UCSD-AML1 (cell line): ENCODE results near the gene PTPRT.

Experiments used
- DNase-seq: peaks from one replicate; lab custom pipeline; 2025; ENCODE audit not compliant: unreplicated experiment; lab: John Stamatoyannopoulos, UW

The PTPRT gene

GRCh38 chr20:42429761-42430458 lies 759.8 kb downstream of the PTPRT start:
- DNase-seq, result no peak

GRCh38 chr20:42419814-42420532 lies 769.7 kb downstream of the PTPRT start:
- no peak for DNase-seq

DNA sequence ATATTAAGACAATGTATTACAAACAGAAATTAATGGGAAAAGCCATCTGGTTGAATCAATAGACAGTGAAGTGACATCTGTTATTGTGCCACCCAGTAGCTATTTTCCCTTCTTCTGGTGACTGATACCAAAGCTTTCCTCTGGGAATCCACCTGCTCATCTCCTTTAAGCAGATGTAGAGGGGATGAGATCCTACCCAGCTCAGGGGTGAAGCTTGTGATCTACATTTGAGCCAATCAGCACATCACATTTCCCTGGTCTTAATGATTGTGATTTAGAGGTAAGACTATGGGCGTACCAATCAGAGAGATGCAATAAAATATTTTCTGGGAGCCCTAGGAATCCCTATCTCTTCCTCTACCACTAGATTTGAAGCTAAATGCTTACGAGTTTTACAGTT lies 782.9 kb downstream of the PTPRT start:
- DNase-seq, result no peak

DNA sequence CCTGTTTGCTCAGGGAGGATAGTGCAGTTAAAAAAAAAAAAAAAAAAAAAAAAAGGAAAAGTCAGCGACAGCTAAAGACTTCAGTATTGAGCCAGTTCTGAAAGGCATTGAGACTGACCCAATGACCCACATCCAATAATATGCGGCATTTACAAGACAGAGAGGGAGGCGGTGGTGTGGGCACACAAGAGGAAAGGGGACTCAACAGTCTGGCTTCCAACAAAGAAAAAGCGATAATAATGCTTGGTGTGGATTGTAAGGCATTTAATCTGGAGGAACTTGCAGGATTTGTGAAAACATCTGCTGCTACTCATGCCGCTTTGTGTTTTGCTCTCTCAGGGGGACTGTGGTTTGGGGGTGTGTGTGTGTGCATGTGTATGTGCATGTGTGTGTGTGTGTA lies 787.3 kb downstream of the PTPRT start:
- DNase-seq, result no peak

- no peak for DNase-seq
Observed at GRCh38 chr20:42401613-42402012, 788.1 kb downstream of the PTPRT start.

DNA sequence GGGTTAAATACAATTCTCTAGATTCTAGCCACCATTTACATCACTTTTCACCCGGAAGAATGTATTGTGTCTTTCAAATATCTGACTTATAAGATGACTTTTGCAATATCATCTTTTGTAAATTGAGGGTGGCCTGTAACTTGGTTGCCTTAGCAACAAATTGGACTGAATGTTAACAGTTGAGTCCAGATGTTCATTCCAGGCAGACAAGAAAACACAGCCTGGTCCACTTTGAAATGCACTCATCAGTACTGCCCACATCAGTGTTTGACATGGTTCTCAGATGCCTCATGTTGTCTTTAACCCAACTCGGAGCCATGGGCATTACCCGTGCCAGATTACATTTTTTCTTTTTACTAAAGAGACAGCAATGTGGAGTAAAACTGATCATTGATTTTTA lies 789.9 kb downstream of the PTPRT start:
- no peak for DNase-seq

- no peak for DNase-seq
Observed at GRCh38 chr20:42392442-42392841, 797.3 kb downstream of the PTPRT start.

- no peak for DNase-seq
Observed at GRCh38 chr20:42391807-42392206, 797.9 kb downstream of the PTPRT start.

GRCh38 chr20:42380287-42380686 lies 809.4 kb downstream of the PTPRT start:
- no peak for DNase-seq

GRCh38 chr20:42379385-42379784 lies 810.3 kb downstream of the PTPRT start:
- no peak for DNase-seq

DNA sequence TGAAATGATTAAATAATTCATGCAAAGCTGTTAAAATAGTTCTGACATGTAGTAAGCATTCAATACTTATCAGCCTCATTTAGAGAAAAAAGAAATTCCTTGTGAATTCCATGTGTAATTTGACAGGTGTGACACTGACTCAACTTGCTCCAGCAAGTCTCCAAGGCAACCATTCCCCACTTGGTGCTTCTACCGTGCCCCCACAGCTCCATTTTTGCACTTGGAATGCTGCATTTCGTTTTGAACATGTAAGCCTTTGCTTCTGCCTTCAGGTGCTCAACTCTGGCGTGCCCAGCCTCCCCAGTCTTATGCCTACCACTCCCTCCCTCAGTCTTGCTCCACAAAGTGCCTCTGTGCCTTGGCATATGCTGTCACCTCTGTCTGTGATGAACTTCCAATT lies 810.9 kb downstream of the PTPRT start:
- no peak for DNase-seq

DNA sequence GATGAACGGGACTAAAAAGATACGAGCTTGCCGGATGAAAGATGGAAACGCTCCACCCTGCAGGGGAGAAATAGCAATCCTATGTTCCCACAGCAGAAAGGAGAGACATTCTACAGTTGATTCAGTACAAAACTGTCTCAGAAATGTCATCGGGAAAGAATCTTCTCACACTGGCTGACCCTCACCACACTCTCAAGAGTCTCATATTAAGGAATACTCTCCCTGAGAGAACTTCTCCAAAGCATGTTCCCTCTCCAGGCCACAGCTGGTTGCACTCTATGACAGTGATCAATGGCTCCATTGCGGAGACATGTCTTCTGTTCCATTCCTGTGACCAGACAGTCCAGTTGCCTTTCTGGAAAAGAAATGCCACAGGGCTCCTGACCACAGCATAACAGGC lies 813.6 kb downstream of the PTPRT start:
- DNase-seq, result no peak

DNA sequence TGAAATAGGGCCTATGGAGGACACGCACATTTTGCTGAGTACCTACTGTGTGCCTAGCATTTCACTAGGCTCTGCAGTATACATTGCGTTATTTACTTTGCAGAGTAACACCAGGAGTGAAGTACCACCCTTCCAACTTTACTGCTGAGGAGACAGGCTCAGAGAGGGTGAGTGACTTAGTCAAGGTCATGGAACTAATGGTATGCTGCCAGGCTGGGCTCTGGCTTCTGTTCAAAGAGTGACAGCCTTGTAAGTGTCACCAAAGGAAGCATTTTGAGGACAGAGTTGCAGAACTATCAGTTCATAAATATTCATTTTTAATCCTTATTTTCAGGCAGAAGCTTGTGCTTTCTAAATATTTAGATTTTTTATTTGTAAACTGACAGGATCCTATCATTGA lies 816.7 kb downstream of the PTPRT start:
- no peak for DNase-seq

DNA sequence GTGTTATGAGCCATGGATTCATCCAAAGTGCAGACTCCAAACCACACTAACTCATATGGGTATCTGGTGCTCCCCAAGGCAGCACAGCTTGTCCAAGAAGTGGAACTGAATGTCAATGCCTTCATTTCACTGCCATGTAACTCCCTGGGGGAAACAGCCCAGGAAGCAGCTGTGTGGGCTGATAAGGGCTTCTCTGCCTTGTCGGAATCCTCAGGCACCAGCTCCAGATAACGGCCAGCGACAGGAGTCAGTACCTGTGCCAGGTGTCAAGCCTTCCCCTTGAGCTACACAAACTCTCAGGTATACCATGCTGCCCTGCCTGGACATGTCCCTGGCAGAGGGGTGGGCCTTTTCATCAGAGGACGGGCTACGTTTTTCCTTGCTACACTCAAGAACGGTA lies 819.6 kb downstream of the PTPRT start:
- DNase-seq, result no peak

GRCh38 chr20:42368910-42369309 lies 820.8 kb downstream of the PTPRT start:
- DNase-seq, result no peak

GRCh38 chr20:42366626-42367025 lies 823.1 kb downstream of the PTPRT start:
- no peak for DNase-seq

- no peak for DNase-seq
Observed at GRCh38 chr20:42364446-42364845, 825.3 kb downstream of the PTPRT start.

GRCh38 chr20:42361402-42361970 lies 828.2 kb downstream of the PTPRT start:
- no peak for DNase-seq

DNA sequence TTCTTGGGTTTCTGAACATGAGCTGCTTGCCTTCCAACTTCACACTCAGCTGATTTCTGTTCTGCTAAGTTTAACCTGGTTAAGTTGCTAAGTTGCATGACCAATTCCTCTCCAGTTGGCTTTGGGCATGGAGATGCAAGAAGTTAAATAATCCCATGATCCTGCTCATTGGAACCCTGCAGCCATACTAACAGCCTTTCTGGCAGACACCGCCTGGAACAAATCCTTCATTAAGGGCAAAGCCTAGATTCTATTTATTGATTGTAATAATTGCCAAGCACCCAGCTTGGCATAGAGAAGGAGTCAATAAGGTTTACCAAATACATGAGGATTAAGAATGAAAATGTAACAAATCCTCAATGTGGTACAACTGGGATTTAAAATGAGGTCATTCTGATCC lies 829.1 kb downstream of the PTPRT start:
- DNase-seq, result no peak

DNA sequence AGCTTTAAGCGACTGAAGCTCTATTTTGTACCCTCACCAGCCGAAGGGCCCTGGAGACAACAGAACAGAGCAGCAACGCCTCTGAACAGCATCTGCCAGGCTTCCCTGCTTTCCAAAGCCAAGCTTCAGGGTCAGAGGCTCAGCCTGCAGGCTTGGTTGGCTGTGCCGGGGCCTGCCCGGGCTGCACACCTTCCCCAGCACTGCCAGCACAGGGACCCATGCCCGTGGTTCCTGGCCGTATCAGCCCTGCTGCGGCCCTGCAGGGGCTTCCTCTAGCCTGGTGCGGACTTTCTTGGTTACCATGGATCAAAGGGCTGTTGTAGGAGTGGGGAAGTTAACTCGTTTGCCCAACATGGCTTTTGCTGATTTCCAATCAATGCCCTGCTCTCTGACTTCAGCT lies 830.1 kb downstream of the PTPRT start:
- no peak for DNase-seq

DNA sequence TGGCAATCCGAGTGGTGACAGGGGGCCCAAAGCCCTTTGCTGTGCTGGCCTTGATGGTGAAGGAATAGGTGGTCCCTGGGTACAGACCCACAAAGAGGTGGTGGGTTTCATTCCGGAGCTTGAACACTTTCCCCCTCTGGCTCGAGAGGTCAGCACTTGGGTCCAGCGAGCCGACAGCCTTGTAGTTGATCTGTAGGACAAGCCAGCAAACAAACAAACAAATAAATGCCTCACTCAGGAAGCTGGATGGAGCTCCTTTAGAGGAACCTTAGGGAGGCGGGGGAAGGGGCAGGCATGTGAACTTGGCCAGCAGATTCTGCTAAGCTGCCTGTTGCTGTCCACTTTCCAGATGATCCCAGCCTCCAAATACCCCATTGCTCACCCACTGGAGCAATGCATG lies 837.6 kb downstream of the PTPRT start:
- no peak for DNase-seq

- DNase-seq, result no peak
Observed at GRCh38 chr20:42350521-42350920, 839.2 kb downstream of the PTPRT start.
